ENCODE measurements around the gene ALS2CL. TPM values are rescaled to one million over a fixed set of nuclear protein-coding genes. Genes with fewer than 3 reads are reported as not detected.
A peak's percentile ranks its signal among the peaks of the same experiment; 100 is the strongest.
"Not testable (repeated sequence)": the region's sequence is repeated elsewhere in the genome, so short reads cannot be mapped to it uniquely, and the experiment has no call there.

Gene ALS2CL
- total and polyA plus RNA-seq, 2 donors, result 4.3 to 22.4 TPM

- DNase-seq (ENCODE audit: low read depth in 6 of 9, low spot score in 9 of 9), result no peak
- no peaks in the 10 kb centered on the region for H3K9me3 ChIP-seq (ENCODE audit: control insufficient read depth in 2 of 2, insufficient read depth in 1 of 2, low read length in 1 of 2)
- 87% methylated on average over 13 of the region's 13 CpGs for WGBS
Measured at GRCh38 chr3:46706771-46707582, 13.5 kb upstream of the ALS2CL start.

GRCh38 chr3:46705751-46706552 is 12.5 kb upstream of the ALS2CL start:
- 94% methylated on average over 19 of the region's 19 CpGs for WGBS
- H3K36me3 ChIP-seq (ENCODE audit: control insufficient read depth in 2 of 2, insufficient read depth in 2 of 2, low read length in 1 of 2), result no peaks in the 10 kb centered on the region
- peaks cover 20 to 40% of the 10 kb centered on the region in 2 donors for H3K27me3 ChIP-seq (ENCODE audit: control insufficient read depth in 2 of 2, insufficient read depth in 1 of 2, low read length in 1 of 2)
- no peaks in the 10 kb centered on the region for H3K9me3 ChIP-seq (ENCODE audit: control insufficient read depth in 2 of 2, insufficient read depth in 1 of 2, low read length in 1 of 2)
- H3K4me1 ChIP-seq (ENCODE audit: control insufficient read depth in 2 of 2, insufficient read depth in 2 of 2, low read length in 2 of 2), result no peaks in the 10 kb centered on the region
- no peak for DNase-seq (ENCODE audit: low read depth in 6 of 9, low spot score in 9 of 9)
- no peak overlapping the region for H3K4me3 ChIP-seq (ENCODE audit: low read length in 2 of 2)
- no peak overlapping the region for H3K27ac ChIP-seq (ENCODE audit: low read depth in 1 of 2, low read length in 1 of 2)

More at GRCh38 chr3:46706771-46707582, 13.5 kb upstream of the ALS2CL start:
- Histone ChIP-seq H3K36me3 (ENCODE audit: control insufficient read depth in 2 of 2, insufficient read depth in 2 of 2, low read length in 1 of 2) (no peaks in the 10 kb centered on the region), H3K4me1 (ENCODE audit: control insufficient read depth in 2 of 2, insufficient read depth in 2 of 2, low read length in 2 of 2) (no peaks in the 10 kb centered on the region), H3K4me3 (ENCODE audit: low read length in 2 of 2) (no peak overlapping the region), H3K27ac (ENCODE audit: low read depth in 1 of 2, low read length in 1 of 2) (no peak overlapping the region), H3K27me3 (ENCODE audit: control insufficient read depth in 2 of 2, insufficient read depth in 1 of 2, low read length in 1 of 2) (peaks cover 10 to 30% of the 10 kb centered on the region in 2 donors)

GRCh38 chr3:46705022-46705530 is 11.6 kb upstream of the ALS2CL start:
- 24% methylated on average over 4 of the region's 4 CpGs for WGBS
- DNase-seq (ENCODE audit: low read depth in 6 of 9, low spot score in 9 of 9), result peak in 7 of 9 donors; percentile 33 to 73 (median 57)
- Histone ChIP-seq H3K4me1 (ENCODE audit: control insufficient read depth in 2 of 2, insufficient read depth in 2 of 2, low read length in 2 of 2) (no peaks in the 10 kb centered on the region), H3K27ac (ENCODE audit: low read depth in 1 of 2, low read length in 1 of 2) (no peak overlapping the region), H3K36me3 (ENCODE audit: control insufficient read depth in 2 of 2, insufficient read depth in 2 of 2, low read length in 1 of 2) (no peaks in the 10 kb centered on the region), H3K4me3 (ENCODE audit: low read length in 2 of 2) (no peak overlapping the region), H3K9me3 (ENCODE audit: control insufficient read depth in 2 of 2, insufficient read depth in 1 of 2, low read length in 1 of 2) (no peaks in the 10 kb centered on the region), H3K27me3 (ENCODE audit: control insufficient read depth in 2 of 2, insufficient read depth in 1 of 2, low read length in 1 of 2) (peaks cover 20 to 49% of the 10 kb centered on the region in 2 donors)

- 65% methylated on average over 7 of the region's 7 CpGs for WGBS
- H3K27ac ChIP-seq (ENCODE audit: low read depth in 1 of 2, low read length in 1 of 2); H3K4me3 ChIP-seq (ENCODE audit: low read length in 2 of 2); H3K36me3 ChIP-seq (ENCODE audit: control insufficient read depth in 2 of 2, insufficient read depth in 2 of 2, low read length in 1 of 2); H3K4me1 ChIP-seq (ENCODE audit: control insufficient read depth in 2 of 2, insufficient read depth in 2 of 2, low read length in 2 of 2); DNase-seq (ENCODE audit: low read depth in 6 of 9, low spot score in 9 of 9); H3K9me3 ChIP-seq (ENCODE audit: control insufficient read depth in 2 of 2, insufficient read depth in 1 of 2, low read length in 1 of 2): not testable (repeated sequence)
- H3K27me3 ChIP-seq (ENCODE audit: control insufficient read depth in 2 of 2, insufficient read depth in 1 of 2, low read length in 1 of 2), result peaks cover 20 to 54% of the 10 kb centered on the region in 2 donors
Measured at GRCh38 chr3:46704346-46704745, 10.9 kb upstream of the ALS2CL start.

- no peak overlapping the region for H3K27ac ChIP-seq (ENCODE audit: low read depth in 1 of 2, low read length in 1 of 2)
- no peak for DNase-seq (ENCODE audit: low read depth in 6 of 9, low spot score in 9 of 9)
- H3K4me3 ChIP-seq (ENCODE audit: low read length in 2 of 2), result no peak overlapping the region
- H3K27me3 ChIP-seq (ENCODE audit: control insufficient read depth in 2 of 2, insufficient read depth in 1 of 2, low read length in 1 of 2), result peaks cover 20 to 54% of the 10 kb centered on the region in 2 donors
- no peaks in the 10 kb centered on the region for H3K9me3 ChIP-seq (ENCODE audit: control insufficient read depth in 2 of 2, insufficient read depth in 1 of 2, low read length in 1 of 2)
- H3K4me1 ChIP-seq (ENCODE audit: control insufficient read depth in 2 of 2, insufficient read depth in 2 of 2, low read length in 2 of 2), result no peaks in the 10 kb centered on the region
- no peaks in the 10 kb centered on the region for H3K36me3 ChIP-seq (ENCODE audit: control insufficient read depth in 2 of 2, insufficient read depth in 2 of 2, low read length in 1 of 2)
- 98% methylated on average over 4 of the region's 4 CpGs for WGBS
Measured at GRCh38 chr3:46703013-46703520, 9.6 kb upstream of the ALS2CL start.

GRCh38 chr3:46702246-46703012 is 8.9 kb upstream of the ALS2CL start:
- Histone ChIP-seq H3K27me3 (ENCODE audit: control insufficient read depth in 2 of 2, insufficient read depth in 1 of 2, low read length in 1 of 2) (peaks cover 20 to 53% of the 10 kb centered on the region in 2 donors), H3K9me3 (ENCODE audit: control insufficient read depth in 2 of 2, insufficient read depth in 1 of 2, low read length in 1 of 2) (peaks cover 0 to 1% of the 10 kb centered on the region in 2 donors), H3K27ac (ENCODE audit: low read depth in 1 of 2, low read length in 1 of 2) (no peak overlapping the region), H3K4me3 (ENCODE audit: low read length in 2 of 2) (no peak overlapping the region), H3K36me3 (ENCODE audit: control insufficient read depth in 2 of 2, insufficient read depth in 2 of 2, low read length in 1 of 2) (no peaks in the 10 kb centered on the region), H3K4me1 (ENCODE audit: control insufficient read depth in 2 of 2, insufficient read depth in 2 of 2, low read length in 2 of 2) (no peaks in the 10 kb centered on the region)
- no peak for DNase-seq (ENCODE audit: low read depth in 6 of 9, low spot score in 9 of 9)
- WGBS, result 97% methylated on average over 4 of the region's 4 CpGs

GRCh38 chr3:46701181-46701939 is 7.9 kb upstream of the ALS2CL start, which contains the start of gene TMIE:
Gene TMIE, plus strand, starts transcription at chr3:46701392. Its CDS starts 96 bp downstream, at chr3:46701488.
- H3K4me1 ChIP-seq (ENCODE audit: control insufficient read depth in 2 of 2, insufficient read depth in 2 of 2, low read length in 2 of 2), result peaks cover under 1 to 4% of the 10 kb centered on the region in 2 donors
- 13% methylated on average over 51 of the region's 51 CpGs for WGBS
- H3K9me3 ChIP-seq (ENCODE audit: control insufficient read depth in 2 of 2, insufficient read depth in 1 of 2, low read length in 1 of 2), result peaks cover 0 to 5% of the 10 kb centered on the region in 2 donors
- H3K27me3 ChIP-seq (ENCODE audit: control insufficient read depth in 2 of 2, insufficient read depth in 1 of 2, low read length in 1 of 2), result peaks cover 20 to 47% of the 10 kb centered on the region in 2 donors
- DNase-seq (ENCODE audit: low read depth in 6 of 9, low spot score in 9 of 9), result no peak
- H3K27ac ChIP-seq (ENCODE audit: low read depth in 1 of 2, low read length in 1 of 2), result no peak within 1 kb of the TSS
- no peak within 1 kb of the TSS for H3K4me3 ChIP-seq (ENCODE audit: low read length in 2 of 2)
- H3K36me3 ChIP-seq (ENCODE audit: control insufficient read depth in 2 of 2, insufficient read depth in 2 of 2, low read length in 1 of 2), result no peaks in the 10 kb centered on the region

- Histone ChIP-seq H3K27ac (ENCODE audit: low read depth in 1 of 2, low read length in 1 of 2) (no peak overlapping the region), H3K4me3 (ENCODE audit: low read length in 2 of 2) (no peak overlapping the region), H3K36me3 (ENCODE audit: control insufficient read depth in 2 of 2, insufficient read depth in 2 of 2, low read length in 1 of 2) (no peaks in the 10 kb centered on the region), H3K27me3 (ENCODE audit: control insufficient read depth in 2 of 2, insufficient read depth in 1 of 2, low read length in 1 of 2) (peaks cover 20 to 41% of the 10 kb centered on the region in 2 donors), H3K9me3 (ENCODE audit: control insufficient read depth in 2 of 2, insufficient read depth in 1 of 2, low read length in 1 of 2) (peaks cover 0 to 5% of the 10 kb centered on the region in 2 donors), H3K4me1 (ENCODE audit: control insufficient read depth in 2 of 2, insufficient read depth in 2 of 2, low read length in 2 of 2) (peaks cover 6 to 10% of the 10 kb centered on the region in 2 donors)
- WGBS, result 93% methylated on average over 4 of the region's 4 CpGs
- no peak for DNase-seq (ENCODE audit: low read depth in 6 of 9, low spot score in 9 of 9)
Measured at GRCh38 chr3:46700772-46701171, 7.3 kb upstream of the ALS2CL start.
